ENCODE measurements around the gene BICDL2.

Gene BICDL2

GRCh38 chr16:3023415-3023668 lies 13.4 kb downstream of the BICDL2 start:
- no peak for DNase-seq

DNA sequence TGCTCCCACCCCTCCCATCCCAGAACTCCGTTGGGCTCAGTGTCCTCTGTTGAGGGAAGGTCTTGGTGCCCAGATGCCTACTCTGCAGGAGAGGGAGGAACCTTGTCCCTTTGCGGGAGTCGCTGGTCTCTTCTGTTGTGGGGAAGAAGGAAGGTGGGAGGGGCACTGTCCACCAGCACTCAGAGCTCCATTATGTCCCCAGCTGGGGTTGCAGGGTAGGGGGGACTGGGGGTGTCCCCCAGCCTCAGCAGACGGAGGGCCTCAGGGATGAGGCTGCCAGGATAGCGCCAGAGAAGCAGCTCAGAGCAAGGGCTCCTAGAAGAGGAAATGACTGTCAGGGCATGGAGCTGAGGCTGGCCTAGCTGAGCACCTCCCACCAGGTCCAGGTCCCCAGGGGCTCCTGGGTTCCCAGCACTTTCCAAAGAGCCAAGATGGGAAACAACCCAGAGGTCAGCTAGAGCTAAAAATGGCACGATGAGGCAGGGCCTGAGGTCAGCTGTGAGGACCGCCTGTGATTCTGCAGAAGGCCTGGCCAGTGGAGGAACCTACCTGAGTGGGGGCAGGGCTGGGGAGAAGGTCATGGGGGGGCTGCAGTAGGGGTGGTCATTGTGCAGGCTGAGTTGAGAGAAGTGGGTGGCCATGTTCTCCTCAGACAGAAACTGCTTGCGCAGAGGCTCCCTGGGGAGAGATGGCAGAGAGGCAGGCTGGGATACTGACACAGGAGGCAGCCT lies 13.9 kb downstream of the BICDL2 start:
- DNase-seq = no peak

GRCh38 chr16:3022208-3022683 lies 14.5 kb downstream of the BICDL2 start:
- DNase-seq = no peak

- no peak for DNase-seq
Observed at GRCh38 chr16:3021449-3022207, 15.1 kb downstream of the BICDL2 start.

DNA sequence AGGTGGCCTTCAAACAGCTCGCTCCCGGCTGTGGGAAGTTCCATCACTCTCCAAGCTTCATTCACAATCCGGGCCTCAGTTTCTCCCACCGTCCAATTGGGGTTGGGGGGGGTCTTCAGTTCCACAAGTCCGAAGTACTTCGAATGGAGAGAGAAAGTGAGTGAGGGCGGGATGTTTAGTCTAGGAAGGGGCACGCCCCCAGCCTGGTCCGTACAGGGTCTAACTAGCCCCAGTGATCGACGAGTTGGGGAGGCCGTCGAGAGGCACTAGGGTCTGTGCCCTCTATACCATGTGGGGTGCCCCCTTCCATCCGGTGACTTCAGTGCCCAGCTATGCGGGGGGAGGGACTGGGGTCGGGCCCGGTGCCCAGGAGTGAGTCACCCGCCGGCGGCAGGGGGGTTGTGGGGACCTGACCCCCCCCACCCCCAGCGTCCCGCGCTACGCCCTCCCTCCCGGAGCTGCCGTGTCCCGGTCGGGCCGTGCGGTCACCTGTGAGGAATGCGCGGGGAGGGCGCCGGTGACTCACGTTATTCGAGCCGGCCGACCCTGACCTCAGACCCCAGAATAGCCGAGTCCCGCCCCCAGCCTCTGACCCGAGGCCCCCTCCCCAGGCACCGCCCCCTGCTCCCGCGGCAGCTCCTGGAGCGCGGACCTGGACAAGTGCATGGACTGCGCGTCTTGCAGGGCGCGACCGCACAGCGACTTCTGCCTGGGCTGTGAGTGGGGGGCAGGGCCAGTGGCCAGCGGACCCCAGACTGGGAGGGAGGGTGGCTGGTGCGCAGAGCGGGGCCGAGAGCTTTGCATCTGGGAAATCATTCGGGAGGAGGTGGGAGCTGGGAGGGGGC lies 15.9 kb downstream of the BICDL2 start:
- DNase-seq = no peak

DNA sequence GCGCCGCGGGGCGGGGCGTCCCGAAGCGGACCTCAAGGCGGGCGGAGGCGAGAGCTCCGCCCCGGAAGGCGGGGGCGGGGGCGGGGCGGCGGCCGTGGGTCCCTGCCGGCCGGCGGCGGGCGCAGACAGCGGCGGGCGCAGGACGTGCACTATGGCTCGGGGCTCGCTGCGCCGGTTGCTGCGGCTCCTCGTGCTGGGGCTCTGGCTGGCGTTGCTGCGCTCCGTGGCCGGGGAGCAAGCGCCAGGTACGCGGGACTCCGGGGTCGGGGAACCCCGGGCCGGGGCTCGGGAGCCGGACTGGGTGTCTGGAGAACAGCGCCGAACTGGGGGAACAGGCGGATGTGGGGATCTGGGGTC lies 16.5 kb downstream of the BICDL2 start, which contains the start of gene TNFRSF12A:
Gene TNFRSF12A, plus strand, starts transcription at position 122 of the 357 bp plus-strand sequence. Its CDS starts 30 bp downstream, at position 152.
- no peak for DNase-seq

GRCh38 chr16:3019594-3020246 lies 17.0 kb downstream of the BICDL2 start:
- no peak for DNase-seq

GRCh38 chr16:3017794-3018506 lies 18.8 kb downstream of the BICDL2 start, which contains the start of gene CLDN6:
CLDN6 (minus strand) TSS chr16:3018183; CDS start chr16:3016021, 2,162 bp downstream.
- DNase-seq = no peak

- DNase-seq = no peak
Observed at GRCh38 chr16:3017344-3017743, 19.4 kb downstream of the BICDL2 start.

GRCh38 chr16:3015865-3016521 lies 20.8 kb downstream of the BICDL2 start:
- DNase-seq = no peak

GRCh38 chr16:3014971-3015370 lies 21.8 kb downstream of the BICDL2 start:
- DNase-seq = no peak

DNA sequence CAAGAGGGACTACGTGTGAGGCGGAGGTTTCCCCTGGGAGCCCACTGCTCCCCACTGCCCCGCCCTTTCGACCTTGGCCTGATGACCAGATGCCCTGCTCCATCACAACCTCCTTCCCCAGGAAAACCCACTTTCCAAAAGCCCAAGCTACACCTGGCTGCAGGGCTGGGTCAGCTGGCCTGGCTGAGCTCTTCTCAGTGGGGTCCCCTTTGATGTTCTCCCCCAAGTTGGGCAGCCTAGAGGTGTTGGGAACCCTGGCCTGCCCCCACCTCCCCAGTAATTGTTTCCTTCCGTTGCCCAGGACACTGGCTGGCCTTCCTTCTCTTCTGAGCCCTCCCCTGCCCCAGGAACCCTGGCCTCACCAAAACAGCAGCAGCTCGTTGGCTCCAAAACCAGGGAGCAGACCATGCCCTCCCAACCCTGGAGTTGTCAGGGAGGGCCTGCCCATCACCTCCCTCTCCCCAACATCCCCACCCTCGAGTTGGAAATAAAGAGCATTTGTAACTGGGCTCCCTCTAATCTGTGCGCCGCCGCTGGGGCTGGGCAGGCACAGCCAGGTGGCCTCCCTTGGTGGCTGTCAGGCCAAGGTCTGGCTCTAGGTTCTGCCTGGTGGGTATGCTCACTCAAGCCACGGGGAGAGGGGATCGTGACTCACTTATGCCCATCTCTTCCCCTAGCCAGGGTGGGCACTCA lies 22.6 kb downstream of the BICDL2 start:
- DNase-seq = no peak

GRCh38 chr16:3013491-3013951 lies 23.2 kb downstream of the BICDL2 start:
- no peak for DNase-seq

GRCh38 chr16:3012828-3013420 lies 23.8 kb downstream of the BICDL2 start, which contains the start of gene CLDN9:
CLDN9 (plus strand) TSS chr16:3012923; CDS start chr16:3013363, 440 bp downstream.
- no peak for DNase-seq

DNA sequence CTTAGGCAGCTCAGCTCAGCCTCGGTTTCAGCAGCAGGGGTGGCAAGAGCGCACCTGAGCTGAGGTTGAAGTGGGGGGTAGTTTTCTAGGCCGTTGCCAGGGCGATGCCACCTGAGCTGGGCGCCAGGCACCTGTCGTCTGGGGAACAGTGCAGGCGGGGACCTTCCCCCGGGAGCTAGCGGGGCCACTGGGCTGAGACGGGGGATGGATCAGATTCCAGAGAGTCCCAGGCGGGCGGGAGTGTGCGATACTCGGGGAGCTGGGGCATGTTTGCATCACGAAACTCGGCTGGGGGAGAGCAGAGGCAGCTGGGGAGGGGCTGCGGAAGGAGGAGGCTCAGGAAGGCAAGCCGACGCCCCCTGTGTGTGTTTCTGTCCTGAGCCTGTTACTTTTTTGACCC lies 24.5 kb downstream of the BICDL2 start:
- no peak for DNase-seq

GRCh38 chr16:3010510-3010909 lies 26.2 kb downstream of the BICDL2 start:
- DNase-seq = no peak

- DNase-seq = no peak
Observed at GRCh38 chr16:3009568-3010390, 27.0 kb downstream of the BICDL2 start.

DNA sequence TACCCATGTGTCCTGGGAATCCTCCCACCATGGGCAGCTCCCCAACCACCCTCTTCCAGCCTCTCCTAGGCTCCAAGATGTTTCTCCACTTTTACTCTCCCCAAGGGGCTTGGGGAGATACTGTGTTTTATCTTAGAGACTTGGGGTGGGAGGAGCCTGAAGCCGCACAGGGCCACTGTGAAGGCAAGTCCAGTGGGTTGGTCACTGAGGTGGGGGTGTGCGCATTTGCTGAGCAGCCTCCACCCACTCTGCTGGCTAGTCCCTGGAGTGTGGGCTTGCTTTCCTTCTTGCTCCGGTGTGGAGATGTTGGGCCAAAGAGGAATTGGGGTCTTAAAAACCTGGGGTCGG lies 28.1 kb downstream of the BICDL2 start:
- no peak for DNase-seq

- no peak for DNase-seq
Observed at GRCh38 chr16:3007957-3008689, 28.6 kb downstream of the BICDL2 start.
